Measurements from ENCODE around the gene AFG1L. TPM values are rescaled to one million over a fixed set of nuclear protein-coding genes. Genes with fewer than 3 reads are reported as not detected.

Gene AFG1L
- total RNA-seq, 1 donor from 2014 or later: 3.7 TPM

DNA sequence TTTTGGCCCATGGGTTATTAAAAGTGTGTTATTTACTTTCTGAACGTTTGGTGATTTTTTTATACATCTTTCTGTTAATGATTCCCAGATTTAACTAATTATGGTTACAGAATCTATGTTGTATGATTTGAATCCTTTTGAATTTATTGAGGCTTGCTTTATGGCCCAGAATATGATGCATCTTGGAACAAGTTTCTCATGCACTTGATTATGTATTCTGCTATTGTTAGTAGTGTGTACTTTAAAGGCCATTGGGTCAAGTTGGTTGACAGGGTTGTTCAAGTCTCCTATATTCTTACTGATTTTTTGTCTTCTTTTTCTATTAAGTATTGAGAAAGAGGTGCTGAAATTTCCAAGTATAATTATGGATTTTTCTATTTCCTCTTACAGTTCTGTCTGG lies 160.8 kb downstream of the AFG1L start:
- no peak for DNase-seq (ENCODE audit: extremely low spot score in 2 of 2)
- no peak overlapping the region for H3K4me3 ChIP-seq
- no peaks in the 10 kb centered on the region for H3K36me3 ChIP-seq
- H3K4me1 ChIP-seq: peaks cover 13% of the 10 kb centered on the region
- no peak for TF ChIP-seq POLR2A (IDR thresholded peaks at IDR 0.05)
- TF ChIP-seq POLR2AphosphoS5 (IDR thresholded peaks at IDR 0.05; ENCODE audit: insufficient read depth in 1 of 2, low read depth in 1 of 2): no peak
- no peak for TF ChIP-seq CTCF (IDR thresholded peaks at IDR 0.05)
- no peak overlapping the region for H3K27ac ChIP-seq
- H3K27me3 ChIP-seq: no peaks in the 10 kb centered on the region
- H3K9me3 ChIP-seq: no peaks in the 10 kb centered on the region
- intact Hi-C loops (cut with DNase I): no loop called here

DNA sequence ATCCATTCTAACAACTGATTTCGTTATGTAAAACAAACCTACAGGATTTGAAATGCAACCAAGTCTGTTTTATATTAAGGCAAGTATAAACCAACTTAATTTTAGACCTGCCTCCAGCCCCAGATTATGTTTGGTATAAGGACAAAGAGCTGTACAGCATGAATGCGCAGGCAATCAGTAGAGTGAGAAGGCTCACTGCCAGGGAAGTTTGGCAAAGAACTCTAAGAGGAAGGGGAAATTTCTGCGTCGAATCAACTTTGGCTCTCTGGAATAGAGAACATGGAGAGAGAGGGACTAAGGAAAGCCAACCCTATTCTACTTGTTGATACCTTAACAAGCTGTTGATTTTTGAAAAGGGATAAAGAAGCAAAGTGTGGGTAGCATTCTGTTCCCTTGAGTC lies 168.9 kb downstream of the AFG1L start:
- H3K27ac ChIP-seq: no peak overlapping the region
- no peak for TF ChIP-seq CTCF (IDR thresholded peaks at IDR 0.05)
- no peak for TF ChIP-seq POLR2A (IDR thresholded peaks at IDR 0.05)
- TF ChIP-seq POLR2AphosphoS5 (IDR thresholded peaks at IDR 0.05; ENCODE audit: insufficient read depth in 1 of 2, low read depth in 1 of 2): no peak
- no peak for DNase-seq (ENCODE audit: extremely low spot score in 2 of 2)

DNA sequence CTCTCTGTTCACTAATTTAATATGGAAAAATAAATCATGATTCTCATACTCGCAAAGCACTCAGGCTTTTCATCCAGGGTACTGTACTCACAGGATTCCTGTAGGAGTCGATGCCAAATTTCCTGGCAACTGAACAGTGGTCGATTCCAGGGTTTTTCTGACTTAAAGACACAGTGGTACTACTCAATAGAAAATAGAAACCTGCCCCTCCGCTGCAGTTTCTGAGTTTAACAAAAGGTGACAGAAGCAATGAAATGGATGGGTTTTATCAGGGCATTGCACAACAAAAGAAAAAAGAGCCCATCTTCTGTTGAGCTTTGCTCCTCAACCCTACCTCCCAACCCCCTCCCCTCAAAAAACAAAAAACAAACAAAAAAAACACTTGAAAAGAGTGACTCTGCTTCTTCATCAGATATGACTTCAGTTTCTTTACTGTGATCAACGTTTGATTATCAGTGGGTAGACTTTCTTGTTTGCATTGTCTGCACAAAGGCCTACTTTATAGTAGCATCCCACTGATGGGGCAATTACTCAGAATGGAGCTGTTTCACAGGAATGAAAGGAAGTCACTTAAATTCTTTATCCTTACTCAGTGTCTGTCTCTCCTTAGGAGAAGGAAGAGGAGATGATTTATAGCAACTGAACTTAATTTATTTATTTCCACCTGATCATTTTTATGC lies 169.7 kb downstream of the AFG1L start:
- no peak overlapping the region for H3K27ac ChIP-seq
- H3K36me3 ChIP-seq: no peaks in the 10 kb centered on the region
- H3K27me3 ChIP-seq: no peaks in the 10 kb centered on the region
- H3K9me3 ChIP-seq: no peaks in the 10 kb centered on the region
- no peak for TF ChIP-seq POLR2AphosphoS5 (IDR thresholded peaks at IDR 0.05; ENCODE audit: insufficient read depth in 1 of 2, low read depth in 1 of 2)
- TF ChIP-seq POLR2A (IDR thresholded peaks at IDR 0.05): no peak
- no peak for TF ChIP-seq CTCF (IDR thresholded peaks at IDR 0.05)
- DNase-seq (ENCODE audit: extremely low spot score in 2 of 2): no peak
- no peak overlapping the region for H3K4me3 ChIP-seq
- intact Hi-C loops (cut with DNase I): no loop called here
- H3K4me1 ChIP-seq: peaks cover 5% of the 10 kb centered on the region

More for the DNA sequence above, 168.9 kb downstream of the AFG1L start:
- intact Hi-C loops (cut with DNase I): no loop called here
- Histone ChIP-seq H3K4me1 (peaks cover 5% of the 10 kb centered on the region), H3K36me3 (no peaks in the 10 kb centered on the region), H3K9me3 (no peaks in the 10 kb centered on the region), H3K4me3 (no peak overlapping the region), H3K27me3 (no peaks in the 10 kb centered on the region)

- TF ChIP-seq POLR2AphosphoS5 (IDR thresholded peaks at IDR 0.05; ENCODE audit: insufficient read depth in 1 of 2, low read depth in 1 of 2) (no peak), CTCF (IDR thresholded peaks at IDR 0.05) (no peak), POLR2A (IDR thresholded peaks at IDR 0.05) (no peak)
- H3K4me1 ChIP-seq: peaks cover 5% of the 10 kb centered on the region
- H3K9me3 ChIP-seq: no peaks in the 10 kb centered on the region
- no peak overlapping the region for H3K4me3 ChIP-seq
- no peaks in the 10 kb centered on the region for H3K36me3 ChIP-seq
- H3K27ac ChIP-seq: no peak overlapping the region
- no peak for DNase-seq (ENCODE audit: extremely low spot score in 2 of 2)
- intact Hi-C loops (cut with DNase I): no loop called here
- H3K27me3 ChIP-seq: no peaks in the 10 kb centered on the region
Measured at GRCh38 chr6:108465098-108465495, 170.2 kb downstream of the AFG1L start.

- no peak for DNase-seq (ENCODE audit: extremely low spot score in 2 of 2)
- H3K27ac ChIP-seq: no peak overlapping the region
- no peaks in the 10 kb centered on the region for H3K9me3 ChIP-seq
- H3K36me3 ChIP-seq: no peaks in the 10 kb centered on the region
- no peaks in the 10 kb centered on the region for H3K27me3 ChIP-seq
- no peaks in the 10 kb centered on the region for H3K4me1 ChIP-seq
- H3K4me3 ChIP-seq: no peak overlapping the region
- TF ChIP-seq CTCF (IDR thresholded peaks at IDR 0.05): no peak
- TF ChIP-seq POLR2AphosphoS5 (IDR thresholded peaks at IDR 0.05; ENCODE audit: insufficient read depth in 1 of 2, low read depth in 1 of 2): no peak
- TF ChIP-seq POLR2A (IDR thresholded peaks at IDR 0.05): no peak
- intact Hi-C loops (cut with DNase I): no loop called here
Measured at GRCh38 chr6:108468346-108468745, 173.5 kb downstream of the AFG1L start.
